ENCODE results near the gene SAP30L.

SAP30L gene

DNA sequence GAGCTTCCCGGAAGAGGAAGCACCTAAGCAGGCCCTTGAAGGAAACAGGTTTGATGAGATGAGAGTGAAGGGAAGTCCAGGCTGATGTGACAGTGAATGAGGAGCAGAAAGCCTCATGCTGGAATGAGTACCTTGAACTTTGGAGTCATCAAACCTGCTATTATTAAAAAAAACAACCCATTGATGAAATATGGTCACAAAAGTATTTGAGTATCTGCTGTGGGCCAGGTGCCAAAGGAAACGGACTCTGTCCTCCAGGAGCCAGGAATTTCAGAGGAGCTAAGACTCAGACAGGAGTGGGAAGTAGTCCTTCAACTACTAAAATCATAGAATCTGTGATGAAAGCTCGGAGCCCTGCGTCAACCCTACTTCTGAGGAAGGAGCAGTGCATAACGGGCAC lies 20.4 kb downstream of the SAP30L start:
- no peak for DNase-seq

DNA sequence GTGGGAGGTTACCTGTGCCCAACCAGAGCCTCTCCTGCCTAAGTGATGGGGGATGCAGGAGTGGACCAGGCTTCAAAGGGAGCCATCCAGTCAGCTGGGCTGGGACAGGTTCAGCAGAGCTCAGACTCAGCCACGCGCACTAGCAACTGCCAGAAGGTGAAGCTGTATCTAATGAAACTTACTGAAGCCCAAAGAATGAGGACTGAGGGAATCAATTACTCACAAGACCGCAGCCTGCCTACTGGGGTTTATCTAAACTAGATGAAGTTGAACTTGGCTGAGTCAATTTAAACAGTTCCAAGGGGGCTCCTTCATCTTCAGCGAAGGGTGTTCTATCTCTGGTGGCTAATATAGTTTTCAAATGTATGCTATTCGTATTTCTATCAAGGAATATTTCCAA lies 20.9 kb downstream of the SAP30L start:
- no peak for DNase-seq

GRCh38 chr5:154467655-154468354 lies 22.0 kb downstream of the SAP30L start:
- peak in 1 of 2 donors; percentile 42 for DNase-seq

- no peak for DNase-seq
Observed at GRCh38 chr5:154470137-154470536, 24.3 kb downstream of the SAP30L start.

DNA sequence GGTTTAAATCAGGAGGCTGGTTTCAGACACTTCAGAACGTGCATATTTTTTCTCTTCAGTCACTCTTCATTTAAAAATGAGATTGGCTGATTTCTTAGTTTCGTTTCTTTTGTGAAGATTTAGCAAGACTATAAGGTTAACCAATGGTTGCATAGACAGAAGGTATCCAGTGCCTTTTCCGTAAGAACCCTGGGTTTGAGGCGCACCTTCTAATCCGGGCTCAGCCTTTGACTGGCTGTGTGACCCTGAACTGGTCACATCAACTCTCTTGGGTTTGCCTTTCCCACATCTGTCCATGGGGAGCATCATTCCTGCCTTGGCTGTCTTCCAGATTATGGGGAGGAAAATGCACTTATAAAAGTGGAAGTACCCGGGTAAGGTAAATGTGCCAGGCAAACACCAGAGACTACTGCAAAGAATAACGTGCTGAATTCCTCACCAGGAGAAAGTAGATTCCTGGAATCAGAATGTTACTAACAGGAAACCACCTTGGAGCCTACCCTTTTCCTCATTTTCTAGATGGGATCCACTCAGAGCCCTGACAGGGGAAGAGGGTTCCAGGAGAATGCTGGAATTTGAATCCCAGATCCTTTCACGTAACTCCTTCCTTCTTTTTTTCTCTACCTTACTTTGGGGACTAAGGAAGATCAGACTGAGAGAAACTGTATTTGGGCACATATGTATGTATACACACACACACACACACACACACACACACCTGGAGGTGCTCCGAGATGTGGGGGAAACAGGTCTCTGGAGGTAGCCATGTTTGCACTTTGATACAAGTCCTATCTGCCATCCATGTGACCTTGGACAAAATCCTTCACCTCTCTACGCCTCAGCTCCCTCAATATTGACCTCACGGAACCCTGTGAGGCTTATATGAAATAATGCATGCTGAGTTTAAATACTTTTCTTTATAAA lies 25.4 kb downstream of the SAP30L start:
- DNase-seq: no peak

GRCh38 chr5:154472871-154473580 lies 27.2 kb downstream of the SAP30L start:
- DNase-seq: no peak

- no peak for DNase-seq
Observed at GRCh38 chr5:154473581-154474283, 27.9 kb downstream of the SAP30L start.

DNA sequence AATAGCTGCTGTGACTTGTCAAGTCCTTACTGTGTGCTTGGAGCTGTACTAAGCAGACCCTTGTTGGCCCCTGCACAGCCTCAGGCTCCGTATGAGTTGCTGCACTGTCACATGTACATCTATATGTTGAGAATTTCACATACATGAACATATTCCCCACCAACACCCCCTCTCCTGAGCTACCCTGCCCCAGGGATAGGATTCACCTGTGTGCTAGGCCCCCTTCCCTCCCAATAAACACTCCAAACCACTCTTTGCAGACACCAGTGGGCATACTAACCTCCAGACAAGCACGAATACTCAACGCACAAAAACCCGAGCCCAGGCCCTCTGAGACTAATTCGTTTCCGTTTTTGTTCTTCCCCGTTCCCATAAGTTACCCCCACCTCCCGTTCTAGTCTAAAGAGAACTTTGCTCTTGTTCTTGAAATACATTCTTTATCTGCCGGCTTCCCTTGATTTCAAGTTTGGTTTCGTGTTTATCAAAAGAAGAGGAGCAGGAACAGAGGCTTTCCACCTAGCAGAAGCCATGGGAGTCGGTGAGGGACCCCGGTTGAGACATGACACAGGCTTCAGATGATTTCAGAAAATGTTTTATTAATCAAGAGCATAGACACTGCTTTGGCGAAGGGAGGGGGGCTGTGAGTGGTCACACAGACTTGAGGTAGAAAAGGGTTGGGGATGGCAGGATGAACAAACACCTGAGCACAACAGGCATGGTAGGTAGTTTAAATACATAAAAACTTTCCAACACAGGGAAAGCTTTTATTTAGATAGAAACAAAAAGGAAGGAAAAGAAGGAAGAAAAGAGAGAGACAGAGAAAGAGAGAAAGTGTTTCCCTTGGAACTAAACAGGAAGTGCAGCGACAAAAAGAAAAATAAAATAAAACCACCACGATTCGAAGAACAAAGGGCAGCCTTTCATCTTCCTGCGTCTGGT lies 28.9 kb downstream of the SAP30L start:
- DNase-seq: no peak

DNA sequence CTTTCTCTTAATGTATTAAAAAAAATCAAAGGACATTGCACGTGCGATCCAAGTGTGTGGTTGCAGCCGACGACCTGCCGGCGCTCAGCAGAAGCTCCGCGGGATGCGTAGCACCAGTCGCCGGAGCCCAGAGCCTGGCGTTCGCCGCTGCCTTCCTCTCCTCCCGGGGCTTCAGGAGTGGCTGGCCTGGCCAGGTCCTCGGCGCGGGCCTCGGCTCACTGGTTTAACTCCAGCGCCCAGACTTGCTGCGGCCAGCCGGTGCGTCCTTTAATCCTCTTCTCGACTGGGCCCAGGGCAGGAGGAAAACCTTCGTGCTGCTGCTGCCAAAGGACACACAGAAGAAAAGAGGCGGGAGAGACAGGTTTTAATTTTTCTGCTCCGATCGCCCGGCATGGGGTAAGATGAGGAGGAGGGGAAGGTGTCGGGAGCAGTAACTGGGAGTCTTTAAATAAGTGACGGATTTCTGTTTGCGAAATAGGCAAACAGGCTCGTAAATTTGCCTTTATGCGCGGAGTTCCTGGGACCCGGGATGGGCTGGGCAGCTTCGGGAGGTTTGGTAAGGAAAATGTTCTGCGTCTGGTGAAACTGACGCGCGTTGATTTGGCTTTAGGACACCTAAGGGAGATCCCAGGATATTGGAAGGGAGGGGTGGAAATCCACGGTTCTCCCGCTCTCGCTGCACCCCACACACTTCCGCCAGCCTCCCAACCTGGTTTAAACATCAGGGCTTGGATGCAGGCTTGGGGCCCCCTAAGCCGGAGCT lies 30.0 kb downstream of the SAP30L start:
- DNase-seq: no peak

DNA sequence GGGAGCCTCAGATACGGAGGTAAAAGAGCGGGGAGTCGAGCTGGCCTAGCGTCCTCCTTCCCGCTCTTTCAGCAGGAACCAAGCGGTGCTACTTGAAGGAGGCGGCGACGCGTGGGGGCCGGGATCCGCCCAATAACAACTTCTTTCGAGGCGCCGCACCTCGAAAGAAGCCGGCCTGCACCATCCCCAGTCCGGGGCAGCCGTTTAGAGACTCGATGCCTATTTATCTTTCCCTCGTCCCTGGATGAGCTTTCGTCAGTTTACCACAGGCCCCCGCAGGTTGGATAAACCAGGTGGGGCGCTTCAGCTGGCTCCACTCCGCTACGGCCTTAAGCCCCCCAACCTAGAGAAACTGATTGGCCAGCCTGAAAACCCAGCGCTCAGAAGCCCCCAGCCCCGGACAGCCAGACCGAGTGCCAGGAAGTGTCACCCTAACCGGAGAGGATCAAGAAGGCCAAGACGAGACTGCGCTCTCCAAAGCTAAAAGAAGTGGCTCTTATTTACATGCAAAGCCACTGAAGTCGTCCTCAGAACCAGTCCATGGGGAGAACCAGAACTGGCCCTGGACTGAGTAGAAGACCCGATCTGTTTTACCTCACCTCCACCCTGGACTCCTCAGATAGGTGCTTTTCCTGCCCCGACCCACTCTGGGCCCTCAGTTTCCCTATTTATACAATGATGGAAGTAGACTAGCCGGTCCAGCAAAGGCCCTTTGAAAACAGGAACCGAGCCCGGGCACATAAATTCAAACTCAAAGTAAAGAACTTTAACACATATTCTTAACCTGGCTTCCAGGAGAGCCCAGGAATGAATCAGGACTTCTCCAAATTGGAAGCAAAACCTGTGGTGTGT lies 30.8 kb downstream of the SAP30L start:
- no peak for DNase-seq

DNA sequence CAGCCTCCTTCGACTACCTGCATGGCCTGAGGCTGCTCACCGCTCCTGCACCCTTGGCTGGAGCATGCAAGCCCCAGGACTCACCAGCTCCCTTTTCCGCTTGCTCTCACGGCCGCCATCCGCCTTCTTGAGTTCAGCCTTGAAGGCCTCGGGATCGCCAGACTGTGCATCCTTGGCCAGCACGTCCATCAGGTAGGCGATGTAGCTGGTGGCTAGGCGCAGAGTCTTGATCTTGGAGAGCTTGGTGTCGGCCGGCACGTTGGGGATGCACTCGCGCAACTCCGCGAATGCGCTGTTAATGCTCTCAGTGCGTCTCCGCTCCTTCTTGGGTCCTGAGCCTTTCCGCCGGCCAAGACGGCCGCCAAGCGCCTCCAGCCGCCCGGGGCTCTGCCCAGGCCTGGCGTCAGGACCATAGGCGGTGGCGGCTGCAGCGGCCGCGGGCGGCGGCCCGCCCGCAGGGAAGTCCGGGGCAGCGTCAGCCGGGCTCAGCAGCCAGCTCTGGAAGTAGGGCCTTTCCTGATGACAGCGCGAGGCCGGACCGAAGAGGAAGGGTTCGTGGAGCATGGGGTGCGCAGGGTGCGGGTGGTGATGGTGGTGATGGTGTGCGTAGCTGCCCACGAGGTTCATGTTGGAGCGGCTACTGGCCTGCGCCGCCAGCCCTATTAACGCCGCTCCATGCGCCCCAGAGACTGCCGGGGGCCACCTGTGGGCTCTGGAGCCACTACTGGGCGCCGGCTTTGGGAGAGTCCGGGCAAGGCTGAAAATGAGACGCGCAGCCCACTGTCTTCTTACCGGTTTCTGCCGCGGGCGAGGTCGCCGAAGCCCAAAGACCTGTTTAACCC lies 31.8 kb downstream of the SAP30L start:
- no peak for DNase-seq

DNA sequence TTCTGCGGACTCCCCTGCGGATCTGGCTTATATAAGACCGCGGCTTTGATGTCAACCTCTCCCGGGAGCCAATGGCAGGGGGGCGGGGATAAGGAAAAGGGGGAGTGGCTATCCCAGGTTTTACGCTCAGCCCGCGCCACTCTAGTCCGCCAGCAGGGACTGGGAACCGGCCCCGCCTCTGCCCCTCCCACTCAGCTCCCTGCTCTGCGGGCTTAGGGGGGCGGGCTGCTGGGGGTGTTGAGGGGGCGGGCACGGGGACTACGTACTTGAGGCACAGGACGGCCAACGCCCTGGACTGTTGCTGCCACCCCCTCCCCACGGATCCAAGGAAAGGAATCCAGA lies 32.4 kb downstream of the SAP30L start, which contains the start of gene HAND1:
Gene HAND1, minus strand, starts transcription at position 4 of the 342 bp plus-strand sequence. CDS start 219 bp downstream, outside the sequence.
- DNase-seq: no peak

GRCh38 chr5:154478752-154479159 lies 33.0 kb downstream of the SAP30L start:
- DNase-seq: no peak

DNA sequence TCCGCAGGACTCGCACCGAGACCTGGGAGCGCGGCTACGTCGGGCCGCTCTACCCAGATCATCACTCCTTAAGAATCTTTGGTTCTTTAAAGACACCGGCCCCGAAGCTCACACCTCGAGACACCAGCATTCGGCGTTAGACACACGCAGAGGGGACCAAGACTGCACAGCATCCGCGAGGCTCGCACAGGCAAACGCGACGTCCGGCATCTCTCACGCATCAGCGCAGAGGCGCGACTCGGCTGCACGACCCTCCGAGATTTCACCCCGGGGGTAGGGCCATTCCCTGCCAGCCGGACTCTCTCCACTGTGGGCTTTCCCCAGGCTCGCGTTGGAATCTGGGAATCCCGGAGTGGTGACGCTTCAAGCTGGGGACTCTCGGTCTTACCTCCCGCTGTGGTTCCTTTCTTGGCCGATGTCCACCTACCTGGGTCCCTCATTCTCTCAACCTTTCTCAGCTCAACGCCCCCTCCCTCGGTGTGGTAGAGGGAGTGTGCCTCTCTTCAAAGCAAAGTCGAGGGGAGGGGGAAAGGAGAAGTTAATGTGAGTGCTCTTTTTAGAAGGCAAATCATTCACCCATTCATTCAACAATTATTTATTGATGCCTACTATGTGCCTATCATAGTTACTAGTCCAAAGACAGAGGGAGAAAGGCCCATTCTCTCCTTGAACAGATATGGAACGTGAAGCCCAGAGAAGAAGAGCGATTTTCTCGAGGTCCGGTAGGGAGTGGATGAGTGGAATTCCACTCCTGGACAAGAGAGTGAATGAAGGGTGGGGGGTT lies 33.6 kb downstream of the SAP30L start:
- DNase-seq: no peak

GRCh38 chr5:154479944-154480750 lies 34.4 kb downstream of the SAP30L start:
- DNase-seq: no peak

GRCh38 chr5:154480847-154481246 lies 35.0 kb downstream of the SAP30L start:
- no peak for DNase-seq
